HEK293 (cell line): ENCODE results near the gene MEF2C.

Experiments used
- PRDM10 ChIP-seq: fragments of 450-650 bp; formaldehyde crosslinking; IDR thresholded peaks from 2 replicates; pipeline ENCODE4 v1.5.1; 2016; ENCODE audit warnings: missing biosample characterization, missing genetic modification characterization
- SP2 ChIP-seq: fragments of 450-650 bp; formaldehyde crosslinking; IDR thresholded peaks from 2 replicates; pipeline ENCODE4 v1.5.1; 2016; ENCODE audit warnings: missing biosample characterization, missing genetic modification characterization
- ZFP37 ChIP-seq: fragments of 450-650 bp; formaldehyde crosslinking; IDR thresholded peaks from 2 replicates; pipeline ENCODE4 v1.5.1; 2016; ENCODE audit warnings: missing biosample characterization, missing genetic modification characterization
- ZNF112 ChIP-seq: fragments of 450-650 bp; formaldehyde crosslinking; IDR thresholded peaks from 2 replicates; pipeline ENCODE4 v1.5.0; 2017; ENCODE audit warnings: missing biosample characterization, missing genetic modification characterization
- ZNF157 ChIP-seq: fragments of 450-650 bp; formaldehyde crosslinking; IDR thresholded peaks from 2 replicates; pipeline ENCODE4 v1.5.1; 2016; ENCODE audit warnings: missing biosample characterization, missing genetic modification characterization
- ZNF274 ChIP-seq, 2 experiments: fragments of 200-500 bp in 1 of 2; fragments of 450-650 bp in 1 of 2; sonication (Bioruptor generic) in 1 of 2; formaldehyde crosslinking in 1 of 2; IDR thresholded peaks; 2 replicates each; pipeline versions ENCODE4 v1.5.1 to v1.6.1; 2014 to 2016; ENCODE audit warnings: borderline replicate concordance in 1 of 2, inconsistent platforms in 1 of 2, low read length in 1 of 2, missing biosample characterization in 1 of 2, missing genetic modification characterization in 1 of 2
- ZNF501 ChIP-seq: fragments of 450-650 bp; formaldehyde crosslinking; IDR thresholded peaks from 2 replicates; pipeline ENCODE4 v1.5.1; 2016; ENCODE audit warnings: missing biosample characterization, missing genetic modification characterization
- TF ChIP-seq, protein P1 (sequence below): fragments of 450-650 bp; formaldehyde crosslinking; IDR thresholded peaks from 2 replicates; pipeline ENCODE4 v1.5.1; 2016; ENCODE audit warnings: missing biosample characterization, missing genetic modification characterization
- TF ChIP-seq, protein P2 (sequence below): fragments of 450-650 bp; formaldehyde crosslinking; optimal IDR thresholded peaks from 2 replicates; pipeline ENCODE3; 2016; ENCODE audit warnings: missing biosample characterization, mild to moderate bottlenecking, missing genetic modification characterization
- TF ChIP-seq, protein P3 (sequence below): fragments of 450-650 bp; formaldehyde crosslinking; IDR thresholded peaks from 2 replicates; pipeline ENCODE4 v1.5.1; 2016; ENCODE audit warnings: missing biosample characterization, missing genetic modification characterization

DNA sequence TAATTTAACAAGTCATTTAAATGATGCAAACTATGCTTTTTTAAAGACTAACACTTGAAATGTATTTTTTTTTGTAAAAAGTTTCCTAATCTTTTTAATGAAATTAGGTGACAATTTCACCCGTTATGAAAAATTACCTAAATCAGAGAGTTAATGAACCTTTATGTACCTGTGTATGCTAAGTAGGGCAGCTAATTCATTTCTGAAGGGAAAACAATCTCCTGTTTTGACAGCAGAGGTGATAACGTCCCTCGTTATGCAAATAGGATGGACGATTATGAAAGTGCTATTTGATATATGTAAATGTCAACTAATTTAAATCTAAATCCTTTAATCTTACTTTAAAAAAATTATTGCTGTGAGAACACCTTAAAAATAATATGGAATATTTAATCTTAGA, 58.8 kb downstream of the MEF2C start:
- TF ChIP-seq ZNF112 (tag by site-specific recombination) (no peak), PRDM10 (no peak), ZNF157 (tag by site-specific recombination) (no peak), ZNF274 (IDR thresholded peaks at IDR 0.05; ENCODE audit: low read length) (no peak), ZNF274 (tag by site-specific recombination; IDR thresholded peaks at IDR 0.05; ENCODE audit: borderline replicate concordance) (no peak), ZNF501 (no peak), SP2 (tag by site-specific recombination) (no peak), ZFP37 (tag by site-specific recombination) (no peak)
- TF ChIP-seq, protein P1, sequence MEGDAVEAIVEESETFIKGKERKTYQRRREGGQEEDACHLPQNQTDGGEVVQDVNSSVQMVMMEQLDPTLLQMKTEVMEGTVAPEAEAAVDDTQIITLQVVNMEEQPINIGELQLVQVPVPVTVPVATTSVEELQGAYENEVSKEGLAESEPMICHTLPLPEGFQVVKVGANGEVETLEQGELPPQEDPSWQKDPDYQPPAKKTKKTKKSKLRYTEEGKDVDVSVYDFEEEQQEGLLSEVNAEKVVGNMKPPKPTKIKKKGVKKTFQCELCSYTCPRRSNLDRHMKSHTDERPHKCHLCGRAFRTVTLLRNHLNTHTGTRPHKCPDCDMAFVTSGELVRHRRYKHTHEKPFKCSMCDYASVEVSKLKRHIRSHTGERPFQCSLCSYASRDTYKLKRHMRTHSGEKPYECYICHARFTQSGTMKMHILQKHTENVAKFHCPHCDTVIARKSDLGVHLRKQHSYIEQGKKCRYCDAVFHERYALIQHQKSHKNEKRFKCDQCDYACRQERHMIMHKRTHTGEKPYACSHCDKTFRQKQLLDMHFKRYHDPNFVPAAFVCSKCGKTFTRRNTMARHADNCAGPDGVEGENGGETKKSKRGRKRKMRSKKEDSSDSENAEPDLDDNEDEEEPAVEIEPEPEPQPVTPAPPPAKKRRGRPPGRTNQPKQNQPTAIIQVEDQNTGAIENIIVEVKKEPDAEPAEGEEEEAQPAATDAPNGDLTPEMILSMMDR (tag by site-specific recombination), result no peak
- TF ChIP-seq, protein P2, sequence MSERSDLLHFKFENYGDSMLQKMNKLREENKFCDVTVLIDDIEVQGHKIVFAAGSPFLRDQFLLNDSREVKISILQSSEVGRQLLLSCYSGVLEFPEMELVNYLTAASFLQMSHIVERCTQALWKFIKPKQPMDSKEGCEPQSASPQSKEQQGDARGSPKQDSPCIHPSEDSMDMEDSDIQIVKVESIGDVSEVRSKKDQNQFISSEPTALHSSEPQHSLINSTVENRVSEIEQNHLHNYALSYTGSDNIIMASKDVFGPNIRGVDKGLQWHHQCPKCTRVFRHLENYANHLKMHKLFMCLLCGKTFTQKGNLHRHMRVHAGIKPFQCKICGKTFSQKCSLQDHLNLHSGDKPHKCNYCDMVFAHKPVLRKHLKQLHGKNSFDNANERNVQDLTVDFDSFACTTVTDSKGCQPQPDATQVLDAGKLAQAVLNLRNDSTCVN (tag by site-specific recombination), result no peak
- TF ChIP-seq, protein P3, sequence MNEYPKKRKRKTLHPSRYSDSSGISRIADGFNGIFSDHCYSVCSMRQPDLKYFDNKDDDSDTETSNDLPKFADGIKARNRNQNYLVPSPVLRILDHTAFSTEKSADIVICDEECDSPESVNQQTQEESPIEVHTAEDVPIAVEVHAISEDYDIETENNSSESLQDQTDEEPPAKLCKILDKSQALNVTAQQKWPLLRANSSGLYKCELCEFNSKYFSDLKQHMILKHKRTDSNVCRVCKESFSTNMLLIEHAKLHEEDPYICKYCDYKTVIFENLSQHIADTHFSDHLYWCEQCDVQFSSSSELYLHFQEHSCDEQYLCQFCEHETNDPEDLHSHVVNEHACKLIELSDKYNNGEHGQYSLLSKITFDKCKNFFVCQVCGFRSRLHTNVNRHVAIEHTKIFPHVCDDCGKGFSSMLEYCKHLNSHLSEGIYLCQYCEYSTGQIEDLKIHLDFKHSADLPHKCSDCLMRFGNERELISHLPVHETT (tag by site-specific recombination), result no peak
